VCaP (cell line): ENCODE data around the gene GSTK1.

Experiments
- H3K27ac ChIP-seq: fragments of 450-650 bp; 2 replicates; pipeline ENCODE4 v1.5.1; 2017
- TF ChIP-seq, protein P1 (sequence below): fragments of 450-650 bp; conservative IDR thresholded peaks from 2 replicates; pipeline ENCODE4 v1.5.1; 2017; ENCODE audit warnings: mild to moderate bottlenecking, moderate library complexity

The GSTK1 gene

DNA sequence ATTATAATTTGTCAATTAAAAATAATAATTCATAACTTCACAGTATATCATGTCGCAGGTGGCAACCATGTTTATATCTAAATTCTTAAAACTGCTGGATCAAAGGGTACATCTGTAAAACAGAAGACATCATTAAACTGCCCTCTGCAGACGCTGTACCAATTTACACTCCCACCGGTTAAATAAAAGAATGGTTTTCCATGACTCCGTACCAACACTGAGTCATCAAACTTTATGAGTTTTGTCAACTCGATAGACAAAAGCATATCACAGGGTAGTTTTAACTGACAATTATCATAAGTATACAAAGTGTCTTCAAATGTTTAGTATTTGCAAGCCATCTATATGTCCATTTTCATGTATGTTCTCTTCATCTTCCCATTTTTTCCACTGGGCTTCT lies 5.7 kb upstream of the GSTK1 start:
- TF ChIP-seq, protein P1, sequence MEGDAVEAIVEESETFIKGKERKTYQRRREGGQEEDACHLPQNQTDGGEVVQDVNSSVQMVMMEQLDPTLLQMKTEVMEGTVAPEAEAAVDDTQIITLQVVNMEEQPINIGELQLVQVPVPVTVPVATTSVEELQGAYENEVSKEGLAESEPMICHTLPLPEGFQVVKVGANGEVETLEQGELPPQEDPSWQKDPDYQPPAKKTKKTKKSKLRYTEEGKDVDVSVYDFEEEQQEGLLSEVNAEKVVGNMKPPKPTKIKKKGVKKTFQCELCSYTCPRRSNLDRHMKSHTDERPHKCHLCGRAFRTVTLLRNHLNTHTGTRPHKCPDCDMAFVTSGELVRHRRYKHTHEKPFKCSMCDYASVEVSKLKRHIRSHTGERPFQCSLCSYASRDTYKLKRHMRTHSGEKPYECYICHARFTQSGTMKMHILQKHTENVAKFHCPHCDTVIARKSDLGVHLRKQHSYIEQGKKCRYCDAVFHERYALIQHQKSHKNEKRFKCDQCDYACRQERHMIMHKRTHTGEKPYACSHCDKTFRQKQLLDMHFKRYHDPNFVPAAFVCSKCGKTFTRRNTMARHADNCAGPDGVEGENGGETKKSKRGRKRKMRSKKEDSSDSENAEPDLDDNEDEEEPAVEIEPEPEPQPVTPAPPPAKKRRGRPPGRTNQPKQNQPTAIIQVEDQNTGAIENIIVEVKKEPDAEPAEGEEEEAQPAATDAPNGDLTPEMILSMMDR = no peak
- no peak overlapping the region for H3K27ac ChIP-seq

DNA sequence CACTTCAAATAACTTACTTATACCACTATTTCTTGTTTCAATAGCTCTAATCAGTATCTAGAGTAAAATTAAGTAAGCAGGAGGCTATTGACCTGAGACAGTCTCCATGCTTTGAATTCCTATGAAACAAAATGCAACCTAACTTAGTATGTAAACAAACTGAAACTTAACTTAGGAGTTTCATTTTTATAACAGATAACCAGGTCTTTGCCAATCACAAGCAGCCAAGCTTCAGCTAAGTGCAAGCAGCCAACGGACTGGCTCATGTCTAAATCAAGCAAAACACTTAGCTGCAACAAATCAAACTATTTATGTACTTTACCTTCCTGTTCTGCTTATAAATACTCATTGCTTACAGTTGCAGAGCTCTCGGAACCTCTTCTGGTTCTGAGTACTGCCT lies 4.4 kb upstream of the GSTK1 start:
- H3K27ac ChIP-seq = 0 out of 2 replicates have a peak overlapping the region, but pooled peaks have one; percentile 6
- TF ChIP-seq, protein P1 = no peak

DNA sequence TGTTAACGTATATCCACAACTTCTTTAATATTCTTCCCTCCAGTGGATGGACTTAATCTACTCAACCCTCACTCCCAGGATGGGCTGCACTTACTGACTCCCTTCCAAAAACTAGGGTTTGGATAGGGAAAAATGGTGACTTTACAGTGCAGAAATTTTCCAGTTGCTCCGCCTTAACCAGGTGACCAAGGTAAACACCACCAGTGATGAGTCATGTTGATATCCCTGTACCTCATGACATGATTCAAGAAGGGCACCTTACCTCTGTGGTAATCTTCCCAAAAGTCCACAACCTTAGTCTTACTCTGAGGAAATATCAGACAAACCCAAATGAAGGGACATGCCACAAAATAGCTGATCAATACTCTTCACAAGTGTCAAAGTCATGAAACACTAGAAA lies 3.5 kb upstream of the GSTK1 start:
- TF ChIP-seq, protein P1 = no peak
- H3K27ac ChIP-seq = no peak overlapping the region

DNA sequence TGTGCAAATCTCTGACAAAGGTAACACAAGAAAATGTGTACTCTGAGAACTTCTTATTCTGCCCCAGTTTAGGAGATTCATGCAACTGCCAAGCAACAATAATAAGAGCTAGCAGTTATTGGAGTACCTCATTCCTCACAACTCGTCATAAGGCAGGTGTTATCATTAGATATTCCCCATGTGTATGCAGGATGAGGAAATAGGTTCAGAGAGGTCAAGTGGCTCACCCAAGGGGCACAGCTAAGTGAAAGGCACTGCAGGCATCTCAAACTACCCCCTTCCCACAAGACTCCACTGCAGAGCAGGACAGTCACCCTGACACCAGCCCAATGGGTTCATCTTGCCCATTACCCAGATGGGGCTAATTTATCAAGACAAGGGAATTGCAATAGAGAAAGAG lies 1.3 kb upstream of the GSTK1 start:
- H3K27ac ChIP-seq = no peak overlapping the region
- TF ChIP-seq, protein P1 = no peak

DNA sequence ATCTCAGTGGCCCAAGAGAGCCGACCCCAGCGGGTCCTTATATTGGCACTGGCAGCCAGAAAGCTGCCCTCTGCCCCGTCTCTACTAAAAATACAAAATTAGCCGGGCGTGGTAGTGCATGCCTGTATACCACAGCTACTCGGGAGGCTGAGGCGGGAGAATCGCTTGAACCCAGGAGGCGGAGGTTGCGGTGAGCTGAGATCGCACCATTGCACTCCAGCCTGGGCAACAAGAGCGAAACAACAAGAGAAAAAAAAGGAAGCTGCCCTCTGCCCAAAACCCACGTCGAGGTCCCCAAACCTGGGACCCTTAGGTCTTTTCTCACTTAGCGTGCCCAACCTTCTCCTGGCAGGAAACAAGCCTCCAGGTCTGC lies 941 bp downstream of the GSTK1 start:
- peak overlapping the region; percentile 86 for H3K27ac ChIP-seq

DNA sequence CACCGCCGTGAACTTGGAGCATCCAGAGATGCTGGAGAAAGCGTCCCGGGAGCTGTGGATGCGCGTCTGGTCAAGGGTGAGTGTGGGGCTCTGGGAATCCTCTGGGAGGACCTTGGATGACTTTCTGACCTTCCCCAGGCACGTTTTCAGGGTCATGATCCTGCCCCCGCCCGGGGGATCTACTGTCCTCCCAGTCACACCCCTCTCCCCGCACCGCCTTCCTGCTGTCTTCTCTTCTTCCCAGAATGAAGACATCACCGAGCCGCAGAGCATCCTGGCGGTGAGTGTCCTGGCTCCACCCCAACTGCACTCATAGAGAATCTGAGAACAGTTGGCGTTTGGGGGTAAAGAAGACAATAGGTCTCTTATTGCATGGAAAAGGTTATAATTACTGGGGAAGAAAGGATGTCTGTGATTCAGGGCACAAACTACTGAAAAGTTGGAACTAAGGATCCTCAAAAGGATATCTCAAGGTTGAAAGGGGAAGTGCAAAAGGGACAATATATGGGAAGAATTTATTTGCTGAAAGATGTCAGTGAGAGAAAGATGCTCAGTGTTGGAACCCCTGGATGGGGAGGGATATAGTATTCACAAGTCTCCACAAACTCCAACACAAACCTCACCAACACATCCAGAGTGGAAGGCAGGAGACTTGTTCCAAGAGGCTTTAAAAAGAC lies 1.9 kb downstream of the GSTK1 start:
- TF ChIP-seq, protein P1 = no peak
- H3K27ac ChIP-seq = no peak overlapping the region

DNA sequence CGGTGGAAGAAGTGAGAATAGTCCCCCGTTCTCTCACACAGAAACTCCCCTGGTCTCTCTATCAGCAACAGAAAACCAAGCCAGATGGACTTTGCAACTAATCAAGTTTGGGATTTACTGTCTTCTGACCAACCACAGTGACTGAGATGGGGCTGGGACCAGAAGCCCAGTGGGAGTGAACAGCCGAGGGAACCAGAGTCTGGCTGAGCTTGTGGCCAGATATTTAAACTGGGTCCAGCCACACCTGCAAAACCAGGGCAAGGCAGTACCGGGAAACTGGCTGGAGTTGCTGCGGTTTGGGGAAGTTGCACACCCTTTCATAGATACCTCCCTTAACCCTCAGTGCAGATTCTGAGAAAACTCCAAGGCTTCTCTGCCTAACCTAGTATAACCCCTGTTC lies 6.0 kb downstream of the GSTK1 start:
- TF ChIP-seq, protein P1 = no peak
- H3K27ac ChIP-seq = no peak overlapping the region

DNA sequence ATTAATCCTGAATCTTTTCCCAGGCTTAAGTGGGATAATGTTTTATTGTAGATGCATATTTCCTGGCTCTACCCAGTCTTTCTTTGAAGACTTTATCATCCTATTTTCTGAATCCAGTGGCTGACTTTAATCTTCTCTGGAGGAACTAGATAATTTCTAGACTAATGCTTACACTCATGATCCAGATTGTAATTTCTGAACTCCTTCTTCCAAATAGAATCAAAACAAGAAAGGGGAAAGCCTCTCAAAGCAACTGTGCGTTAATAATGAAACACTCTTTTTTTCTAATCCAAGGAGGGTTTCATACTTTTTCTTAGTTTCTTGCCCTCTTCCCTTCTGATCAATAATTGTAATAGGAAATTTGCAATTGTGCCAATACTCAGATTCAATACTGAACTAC lies 8.0 kb downstream of the GSTK1 start:
- H3K27ac ChIP-seq = no peak overlapping the region
- TF ChIP-seq, protein P1 = no peak
